Astrocyte (in vitro differentiated cells and primary cell): ENCODE data around the gene DLX1. TPM values are rescaled to one million over a fixed set of nuclear protein-coding genes. Genes with fewer than 3 reads are reported as not detected.
A peak's percentile ranks its signal among the peaks of the same experiment; 100 is the strongest.

Source experiments
- DNase-seq: peaks from one replicate; pipeline ENCODE4 v3.0.0-alpha.2; 2010; ENCODE audit warnings: low read depth
- FAIRE-seq: peaks from 2 replicates; lab custom pipeline; 2011; peaks lifted over from hg19 to GRCh38; lab: Jason Lieb, UNC
- H2AFZ ChIP-seq: 2 replicates; pipeline ENCODE4 v1.6.0; 2012; ENCODE audit warnings: low read depth, low read length, inconsistent platforms
- H3K27ac ChIP-seq: 2 replicates; pipeline ENCODE4 v1.5.1; 2011; ENCODE audit warnings: low read depth, low read length, inconsistent platforms
- H3K27me3 ChIP-seq: 2 replicates; pipeline ENCODE4 v1.6.0; 2011; ENCODE audit warnings: low read length, inconsistent platforms; ENCODE audit not compliant: insufficient read depth
- H3K36me3 ChIP-seq: 2 replicates; pipeline ENCODE4 v1.5.1; 2011; ENCODE audit warnings: low read length, inconsistent platforms; ENCODE audit not compliant: insufficient read depth
- H3K4me1 ChIP-seq: 2 replicates; pipeline ENCODE4 v1.5.1; 2011; ENCODE audit warnings: low read length, inconsistent platforms; ENCODE audit not compliant: insufficient read depth
- H3K4me2 ChIP-seq: 2 replicates; pipeline ENCODE4 v1.6.0; 2012; ENCODE audit warnings: low read length, inconsistent platforms
- H3K4me3 ChIP-seq: 2 replicates; pipeline ENCODE4 v1.5.1; 2011; ENCODE audit warnings: low read depth, mild to moderate bottlenecking, low read length, inconsistent platforms; ENCODE audit not compliant: insufficient read depth
- H3K79me2 ChIP-seq: 2 replicates; pipeline ENCODE4 v1.6.0; 2012; ENCODE audit warnings: mild to moderate bottlenecking, low read length, inconsistent platforms; ENCODE audit not compliant: insufficient read depth
- H3K9ac ChIP-seq: 2 replicates; pipeline ENCODE4 v1.6.0; 2012; ENCODE audit warnings: mild to moderate bottlenecking, low read length, inconsistent platforms
- H3K9me3 ChIP-seq: 2 replicates; pipeline ENCODE4 v1.5.1; 2012; ENCODE audit warnings: low read depth, mild to moderate bottlenecking, low read length, inconsistent platforms; ENCODE audit not compliant: insufficient read depth
- H4K20me1 ChIP-seq: 2 replicates; pipeline ENCODE4 v1.6.0; 2012; ENCODE audit warnings: low read length, inconsistent platforms; ENCODE audit not compliant: insufficient read depth
- H3K27ac Mint-ChIP-seq: one replicate; pipeline ENCODE4 v1.8.0; 2021; ENCODE audit warnings: mild to moderate bottlenecking, mixed read lengths; ENCODE audit not compliant: unreplicated experiment
- H3K27me3 Mint-ChIP-seq: one replicate; pipeline ENCODE4 v1.8.0; 2021; ENCODE audit warnings: low read depth, mixed read lengths; ENCODE audit not compliant: unreplicated experiment
- H3K36me3 Mint-ChIP-seq: one replicate; pipeline ENCODE4 v1.8.0; 2021; ENCODE audit warnings: low read depth, mixed read lengths; ENCODE audit not compliant: unreplicated experiment
- H3K4me1 Mint-ChIP-seq: one replicate; pipeline ENCODE4 v1.8.0; 2021; ENCODE audit warnings: low read depth, mixed read lengths; ENCODE audit not compliant: unreplicated experiment
- H3K4me3 Mint-ChIP-seq: one replicate; pipeline ENCODE4 v1.8.0; 2021; ENCODE audit warnings: mild to moderate bottlenecking, moderate library complexity, mixed read lengths; ENCODE audit not compliant: unreplicated experiment
- H3K9me3 Mint-ChIP-seq: one replicate; pipeline ENCODE4 v1.8.0; 2021; ENCODE audit warnings: mild to moderate bottlenecking, mixed read lengths; ENCODE audit not compliant: unreplicated experiment
- CTCF ChIP-seq: IDR thresholded peaks from 2 replicates; pipeline ENCODE4 v1.5.1; 2011; ENCODE audit warnings: low read depth, mild to moderate bottlenecking, inconsistent platforms, low read length, moderate library complexity; ENCODE audit not compliant: insufficient read depth
- EZH2 ChIP-seq: IDR thresholded peaks from 2 replicates; pipeline ENCODE4 v1.6.1; 2012; ENCODE audit warnings: mild to moderate bottlenecking, low read length, inconsistent platforms; ENCODE audit not compliant: insufficient read depth
- total RNA-seq: library from RNA; stranded (reverse); gene quantifications from 2 replicates; pipeline ENCODE4 v1.2.1, GENCODE V29; 2021

The DLX1 gene
- total RNA-seq, 1 donor from 2014 or later, result 0.27 TPM

- Mint-ChIP-seq H3K27ac (peak overlapping the region; percentile 69), H3K4me3 (peak overlapping the region; percentile 77), H3K9me3 (peaks cover 42% of the 10 kb centered on the region), H3K36me3 (peaks cover 12% of the 10 kb centered on the region), H3K4me1 (peaks cover 5% of the 10 kb centered on the region), H3K27me3 (peaks cover 85% of the 10 kb centered on the region)
- Histone ChIP-seq H3K9me3 (peaks cover 6% of the 10 kb centered on the region), H3K27me3 (peaks cover 89% of the 10 kb centered on the region), H3K9ac (no peak overlapping the region), H3K4me1 (peaks cover 6% of the 10 kb centered on the region), H3K4me2 (peak overlapping the region; percentile 91), H3K79me2 (no peaks in the 10 kb centered on the region), H4K20me1 (peaks cover 40% of the 10 kb centered on the region), H3K27ac (no peak overlapping the region), H2AFZ (peak overlapping the region; percentile 72), H3K36me3 (no peaks in the 10 kb centered on the region), H3K4me3 (no peak overlapping the region)
- DNase-seq (no peak), FAIRE-seq (no peak)
- TF ChIP-seq EZH2, result no peak
- TF ChIP-seq CTCF, result no peak
These were observed 1.5 kb upstream of the DLX1 start for GRCh38 chr2:172083628-172084394.

GRCh38 chr2:172084395-172084644, 987 bp upstream of the DLX1 start:
- TF ChIP-seq CTCF (no peak), EZH2 (peak; percentile 45)
- peaks cover 40% of the 10 kb centered on the region for H4K20me1 ChIP-seq
- H3K36me3 ChIP-seq, result no peaks in the 10 kb centered on the region
- no peak overlapping the region for H3K9ac ChIP-seq
- H3K4me3 Mint-ChIP-seq, result peak overlapping the region; percentile 77
- H3K27ac ChIP-seq, result no peak overlapping the region
- peak overlapping the region; percentile 69 for H3K27ac Mint-ChIP-seq
- H3K79me2 ChIP-seq, result no peaks in the 10 kb centered on the region
- H3K9me3 Mint-ChIP-seq, result peaks cover 40% of the 10 kb centered on the region
- H2AFZ ChIP-seq, result peak overlapping the region; percentile 72
- FAIRE-seq, result no peak
- H3K4me2 ChIP-seq, result peak overlapping the region; percentile 91
- H3K27me3 ChIP-seq, result peaks cover 94% of the 10 kb centered on the region
- peaks cover 6% of the 10 kb centered on the region for H3K4me1 ChIP-seq
- peaks cover 84% of the 10 kb centered on the region for H3K27me3 Mint-ChIP-seq
- H3K9me3 ChIP-seq, result peaks cover 6% of the 10 kb centered on the region
- peak overlapping the region; percentile 42 for H3K4me3 ChIP-seq
- peaks cover 12% of the 10 kb centered on the region for H3K36me3 Mint-ChIP-seq
- H3K4me1 Mint-ChIP-seq, result peaks cover 5% of the 10 kb centered on the region
- DNase-seq, result no peak
